C1 segment of cervical spinal cord (tissue), 14 donors: ENCODE measurements around the gene CDH13.
A peak's percentile ranks its signal among the peaks of the same experiment; 100 is the strongest.

Source experiments
- DNase-seq, 14 donors: peaks; one replicate each; lab custom pipeline; 2025; lab: John Stamatoyannopoulos, UW

Gene CDH13

GRCh38 chr16:83475108-83475507, 848.3 kb downstream of the CDH13 start:
- DNase-seq: no peak

DNA sequence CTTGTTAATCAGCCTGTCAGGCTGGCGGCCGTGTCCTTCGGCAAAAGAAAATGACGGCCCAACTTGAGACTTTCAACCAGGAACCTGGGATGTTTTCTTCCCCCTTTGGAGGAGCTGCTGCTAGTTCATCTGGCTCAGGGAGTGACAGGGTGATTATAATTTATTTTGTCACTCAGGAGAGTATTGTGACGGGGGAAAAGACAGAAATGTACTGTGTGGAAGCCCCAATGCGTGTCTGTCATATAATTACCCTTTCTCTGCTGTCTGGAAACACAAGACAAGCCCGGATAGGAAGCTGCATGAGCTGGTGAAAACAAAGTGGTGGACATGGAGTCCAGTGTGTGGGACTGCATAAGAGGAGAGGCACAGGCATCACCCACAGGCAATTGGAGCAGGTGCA, 854.8 kb downstream of the CDH13 start:
- no peak for DNase-seq

DNA sequence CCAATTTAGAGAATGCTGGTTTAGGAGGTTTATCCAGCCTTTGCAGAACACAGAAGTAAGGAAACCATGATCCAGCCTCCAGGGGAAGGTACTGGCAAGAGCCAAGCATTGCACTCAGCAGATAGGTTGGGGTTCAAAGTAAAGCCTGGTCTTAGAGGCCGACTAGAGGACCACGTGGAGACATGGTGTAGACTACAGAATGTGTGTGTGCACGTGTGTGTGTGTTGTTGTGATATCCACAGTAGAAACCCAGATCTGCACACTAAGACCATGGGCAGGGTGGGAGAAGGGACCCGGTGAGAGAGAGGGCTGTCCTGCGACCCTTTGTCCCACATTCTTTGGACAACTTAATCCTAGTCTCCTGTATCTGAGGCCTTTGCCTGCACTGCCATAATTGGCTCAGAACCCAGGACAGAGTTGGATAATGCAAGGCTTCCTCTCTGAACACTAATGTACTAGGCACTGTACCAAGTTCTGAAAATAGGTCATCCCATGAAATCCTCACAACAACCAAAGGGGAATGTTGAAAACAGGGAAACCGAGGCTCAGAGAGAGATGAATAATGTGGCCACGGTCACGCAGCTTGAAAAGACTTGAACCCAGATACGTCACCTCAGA, 855.9 kb downstream of the CDH13 start:
- DNase-seq: no peak

DNA sequence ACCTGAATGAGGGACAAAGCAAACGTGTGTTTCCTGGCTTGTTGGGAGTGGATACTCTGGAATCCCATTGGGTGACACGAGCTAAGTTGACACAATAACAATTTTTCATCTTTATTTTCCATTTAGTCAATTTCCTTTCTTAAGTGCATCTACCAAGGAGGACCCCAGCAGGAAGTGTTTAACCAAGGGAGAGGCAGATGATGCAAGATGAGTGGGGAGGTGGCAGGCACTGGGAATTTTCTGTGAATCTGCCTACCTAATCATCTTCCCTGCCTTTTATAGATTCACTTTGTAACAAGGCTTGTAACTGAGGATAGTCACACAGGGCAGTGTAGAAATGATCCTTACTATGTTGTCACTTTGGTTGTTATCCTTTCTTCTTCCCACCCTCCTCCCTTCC, 863.3 kb downstream of the CDH13 start:
- no peak for DNase-seq

- no peak for DNase-seq
Observed at GRCh38 chr16:83494459-83494858, 867.7 kb downstream of the CDH13 start.

- no peak for DNase-seq
Observed at GRCh38 chr16:83501481-83501880, 874.7 kb downstream of the CDH13 start.

- no peak for DNase-seq
Observed at GRCh38 chr16:83508295-83508694, 881.5 kb downstream of the CDH13 start.

- no peak for DNase-seq
Observed at GRCh38 chr16:83509316-83509715, 882.5 kb downstream of the CDH13 start.

DNA sequence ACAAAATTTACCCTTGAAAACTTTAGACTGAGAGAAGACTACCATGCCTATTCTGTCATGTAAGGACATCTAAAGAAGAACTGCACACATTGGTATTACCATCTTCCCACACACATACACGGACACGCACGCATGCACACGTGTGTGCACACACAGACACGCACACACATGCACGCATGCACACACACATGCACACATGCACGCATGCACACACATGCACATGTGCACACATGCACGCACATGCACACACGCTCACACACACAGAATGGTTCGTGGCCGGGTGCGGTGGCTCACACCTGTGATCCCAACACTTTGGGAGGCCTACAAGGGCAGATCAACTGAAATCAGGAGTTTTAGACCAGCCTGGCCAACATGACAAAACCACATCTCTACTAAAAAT, 884.1 kb downstream of the CDH13 start:
- no peak for DNase-seq

DNA sequence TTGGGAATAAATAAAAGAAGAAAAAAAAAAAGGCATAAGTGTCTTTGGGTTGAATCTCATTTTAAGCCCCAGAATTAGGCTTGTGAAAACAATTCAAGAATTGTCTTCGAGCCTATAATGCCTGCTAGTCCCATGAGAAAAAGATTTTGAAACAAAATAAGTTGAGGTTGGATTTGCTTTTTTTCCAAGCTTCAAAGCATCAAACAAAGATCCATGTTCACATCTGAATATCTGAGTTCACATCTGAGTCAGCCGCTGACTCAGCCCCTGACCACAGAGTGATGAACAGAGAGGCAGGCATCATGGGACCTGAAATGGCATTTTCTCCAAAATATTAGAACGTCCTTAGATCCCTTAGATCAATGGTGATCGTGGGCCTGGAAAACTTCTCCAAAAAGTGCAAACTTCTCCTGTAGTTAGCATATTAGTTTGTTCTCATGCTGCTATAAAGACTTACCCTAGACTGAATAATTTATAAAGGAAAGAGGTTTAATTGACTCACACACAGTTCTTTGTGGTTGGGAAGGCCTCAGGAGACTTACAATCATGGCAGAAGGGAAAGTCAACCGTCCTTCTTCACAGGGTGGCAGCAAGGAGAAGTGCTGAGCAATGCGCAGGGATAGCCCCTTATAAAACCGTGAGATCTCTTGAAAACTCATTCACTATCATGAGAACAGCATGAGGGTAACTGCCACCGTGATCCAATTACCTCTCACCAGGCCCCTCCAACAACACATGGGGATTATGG, 886.4 kb downstream of the CDH13 start:
- no peak for DNase-seq

- no peak for DNase-seq
Observed at GRCh38 chr16:83515395-83515794, 888.6 kb downstream of the CDH13 start.

- no peak for DNase-seq
Observed at GRCh38 chr16:83516931-83517330, 890.2 kb downstream of the CDH13 start.

- DNase-seq: no peak
Observed at GRCh38 chr16:83517398-83517797, 890.6 kb downstream of the CDH13 start.

GRCh38 chr16:83520596-83520995, 893.8 kb downstream of the CDH13 start:
- peak in 1 of 14 donors; percentile 61 for DNase-seq

- no peak for DNase-seq
Observed at GRCh38 chr16:83530293-83530692, 903.5 kb downstream of the CDH13 start.

GRCh38 chr16:83532634-83533033, 905.9 kb downstream of the CDH13 start:
- DNase-seq: no peak

DNA sequence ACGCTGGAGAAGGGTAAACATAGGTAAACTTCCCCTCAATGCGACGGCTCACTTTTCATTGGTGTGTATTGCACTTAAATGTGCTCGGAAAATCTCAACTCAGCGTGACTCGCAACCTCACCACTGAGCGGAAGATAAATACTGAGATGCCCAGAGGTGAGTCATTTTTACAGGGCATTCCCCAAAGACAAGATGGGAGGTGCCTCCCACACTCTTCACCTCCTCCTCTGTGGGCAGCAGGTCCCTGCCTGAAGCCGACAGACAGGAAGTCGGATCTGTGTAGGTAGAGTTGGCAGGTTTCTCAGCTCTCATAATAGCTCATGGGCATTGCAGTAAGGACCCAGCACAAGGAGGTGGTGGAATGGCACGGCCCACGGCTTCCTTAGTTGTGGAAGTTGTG, 906.4 kb downstream of the CDH13 start:
- DNase-seq: no peak

GRCh38 chr16:83538707-83539106, 911.9 kb downstream of the CDH13 start:
- DNase-seq: no peak

- no peak for DNase-seq
Observed at GRCh38 chr16:83539736-83540490, 913.1 kb downstream of the CDH13 start.

GRCh38 chr16:83541231-83541630, 914.5 kb downstream of the CDH13 start:
- no peak for DNase-seq

- no peak for DNase-seq
Observed at GRCh38 chr16:83542491-83542890, 915.7 kb downstream of the CDH13 start.

- DNase-seq: no peak
Observed at GRCh38 chr16:83549316-83550182, 922.8 kb downstream of the CDH13 start.
